Measurements from ENCODE around the gene MRPL54.
"Not testable (repeated sequence)": the region's sequence is repeated elsewhere in the genome, so short reads cannot be mapped to it uniquely, and the experiment has no call there.

The MRPL54 gene

GRCh38 chr19:3752492-3752891 is 10.0 kb upstream of the MRPL54 start:
- H3K27me3 Mint-ChIP-seq = no peaks in the 10 kb centered on the region
- no peak for DNase-seq
- no peak overlapping the region for H3K27ac Mint-ChIP-seq
- peaks cover 35 to 52% of the 10 kb centered on the region in 2 donors for H3K36me3 Mint-ChIP-seq
- H3K9me3 Mint-ChIP-seq = no peaks in the 10 kb centered on the region
- H3K4me1 Mint-ChIP-seq = peaks cover 5 to 17% of the 10 kb centered on the region in 2 donors
- H3K4me3 Mint-ChIP-seq = no peak overlapping the region
- no peak for ATAC-seq (replicated peaks)

GRCh38 chr19:3753631-3754410 is 8.7 kb upstream of the MRPL54 start:
- peaks cover 35 to 55% of the 10 kb centered on the region in 2 donors for H3K36me3 Mint-ChIP-seq
- no peaks in the 10 kb centered on the region for H3K27me3 Mint-ChIP-seq
- H3K9me3 Mint-ChIP-seq = no peaks in the 10 kb centered on the region
- no peak for DNase-seq
- H3K4me1 Mint-ChIP-seq = peaks cover 5 to 17% of the 10 kb centered on the region in 2 donors
- H3K27ac Mint-ChIP-seq = no peak overlapping the region
- H3K4me3 Mint-ChIP-seq = no peak overlapping the region
- no peak for ATAC-seq (replicated peaks)

- H3K4me3 Mint-ChIP-seq; ATAC-seq (replicated peaks); H3K27ac Mint-ChIP-seq; DNase-seq; H3K9me3 Mint-ChIP-seq; H3K27me3 Mint-ChIP-seq: not testable (repeated sequence)
- Mint-ChIP-seq H3K36me3 (peaks cover 14 to 35% of the 10 kb centered on the region in 2 donors), H3K4me1 (peaks cover 22 to 48% of the 10 kb centered on the region in 2 donors)
Measured at GRCh38 chr19:3757705-3758104, 4.8 kb upstream of the MRPL54 start.

GRCh38 chr19:3758297-3758696 is 4.2 kb upstream of the MRPL54 start:
- not testable (repeated sequence) for H3K9me3 Mint-ChIP-seq; H3K4me3 Mint-ChIP-seq; ATAC-seq (replicated peaks); H3K27me3 Mint-ChIP-seq; H3K27ac Mint-ChIP-seq; DNase-seq
- Mint-ChIP-seq H3K36me3 (peaks cover 14 to 34% of the 10 kb centered on the region in 2 donors), H3K4me1 (peaks cover 25 to 54% of the 10 kb centered on the region in 2 donors)

- Mint-ChIP-seq H3K36me3 (peaks cover 13 to 25% of the 10 kb centered on the region in 2 donors), H3K4me1 (peaks cover 25 to 50% of the 10 kb centered on the region in 2 donors), H3K4me3 (peak overlapping the region; percentile 28 to 46), H3K27me3 (no peaks in the 10 kb centered on the region), H3K27ac (peak overlapping the region; percentile 56), H3K9me3 (peaks cover 0 to 2% of the 10 kb centered on the region in 2 donors)
- DNase-seq (no peak), ATAC-seq (replicated peaks) (no peak)
Measured at GRCh38 chr19:3759482-3760254, 2.8 kb upstream of the MRPL54 start.

GRCh38 chr19:3760871-3761361 is 1.6 kb upstream of the MRPL54 start:
- DNase-seq (no peak), ATAC-seq (replicated peaks) (no peak)
- Mint-ChIP-seq H3K27me3 (no peaks in the 10 kb centered on the region), H3K4me3 (peak overlapping the region; percentile 94 to 99), H3K4me1 (peaks cover 20 to 39% of the 10 kb centered on the region in 2 donors), H3K36me3 (peaks cover 7 to 17% of the 10 kb centered on the region in 2 donors), H3K27ac (peak overlapping the region; percentile 99), H3K9me3 (peaks cover 0 to 2% of the 10 kb centered on the region in 2 donors)

- Mint-ChIP-seq H3K27ac (peak within 1 kb of the TSS; percentile 100), H3K4me3 (peak within 1 kb of the TSS; percentile 98 to 99), H3K4me1 (peaks cover 24 to 42% of the 10 kb centered on the region in 2 donors), H3K36me3 (peaks cover 12 to 20% of the 10 kb centered on the region in 2 donors), H3K27me3 (no peaks in the 10 kb centered on the region), H3K9me3 (peaks cover 0 to 2% of the 10 kb centered on the region in 2 donors)
- ATAC-seq (replicated peaks) (peak; percentile 61 to 62), DNase-seq (peak; percentile 91)
Measured at GRCh38 chr19:3761382-3762129, 926 bp upstream of the MRPL54 start, which contains the start of gene APBA3. Gene APBA3 (minus strand): TSS chr19:3761692. CDS start chr19:3760264, 1,428 bp downstream.

- peaks cover 26 to 45% of the 10 kb centered on the region in 2 donors for H3K4me1 Mint-ChIP-seq
- ATAC-seq (replicated peaks) = no peak
- H3K4me3 Mint-ChIP-seq = peak overlapping the region; percentile 98 to 99
- H3K27ac Mint-ChIP-seq = peak overlapping the region; percentile 99
- H3K36me3 Mint-ChIP-seq = peaks cover 16 to 20% of the 10 kb centered on the region in 2 donors
- H3K9me3 Mint-ChIP-seq = peaks cover 0 to 2% of the 10 kb centered on the region in 2 donors
- no peak for DNase-seq
- no peaks in the 10 kb centered on the region for H3K27me3 Mint-ChIP-seq
Measured at GRCh38 chr19:3762130-3762473, 380 bp upstream of the MRPL54 start.

- ATAC-seq (replicated peaks) = no peak
- DNase-seq = no peak
- Mint-ChIP-seq H3K9me3 (peaks cover 0 to 2% of the 10 kb centered on the region in 2 donors), H3K27ac (no peak overlapping the region), H3K4me1 (peaks cover 20 to 34% of the 10 kb centered on the region in 2 donors), H3K4me3 (no peak overlapping the region), H3K27me3 (no peaks in the 10 kb centered on the region), H3K36me3 (peaks cover 33 to 37% of the 10 kb centered on the region in 2 donors)
Measured at GRCh38 chr19:3765121-3765520, 2.6 kb downstream of the MRPL54 start.

- H3K9me3 Mint-ChIP-seq; ATAC-seq (replicated peaks); H3K27me3 Mint-ChIP-seq; H3K4me3 Mint-ChIP-seq; DNase-seq; H3K27ac Mint-ChIP-seq: not testable (repeated sequence)
- Mint-ChIP-seq H3K36me3 (peaks cover 33 to 38% of the 10 kb centered on the region in 2 donors), H3K4me1 (peaks cover 20 to 29% of the 10 kb centered on the region in 2 donors)
Measured at GRCh38 chr19:3765757-3766156, 3.3 kb downstream of the MRPL54 start.

- Mint-ChIP-seq H3K27ac (peak overlapping the region; percentile 47), H3K27me3 (no peaks in the 10 kb centered on the region), H3K36me3 (peaks cover 34 to 39% of the 10 kb centered on the region in 2 donors), H3K4me1 (peaks cover 14 to 22% of the 10 kb centered on the region in 2 donors), H3K4me3 (no peak overlapping the region), H3K9me3 (peaks cover 0 to 2% of the 10 kb centered on the region in 2 donors)
- no peak for DNase-seq
- no peak for ATAC-seq (replicated peaks)
Measured at GRCh38 chr19:3766520-3766919, 4.0 kb downstream of the MRPL54 start.

GRCh38 chr19:3767050-3767449 is 4.6 kb downstream of the MRPL54 start:
- Mint-ChIP-seq H3K4me1 (peaks cover 9 to 17% of the 10 kb centered on the region in 2 donors), H3K4me3 (no peak overlapping the region), H3K27ac (no peak overlapping the region), H3K9me3 (no peaks in the 10 kb centered on the region), H3K27me3 (no peaks in the 10 kb centered on the region), H3K36me3 (peaks cover 34 to 39% of the 10 kb centered on the region in 2 donors)
- no peak for ATAC-seq (replicated peaks)
- DNase-seq = no peak

- no peak overlapping the region for H3K27ac Mint-ChIP-seq
- no peak for ATAC-seq (replicated peaks)
Measured at GRCh38 chr19:3768015-3768747, 5.7 kb downstream of the MRPL54 start.

More at GRCh38 chr19:3768015-3768747, 5.7 kb downstream of the MRPL54 start:
- Mint-ChIP-seq H3K27me3 (no peaks in the 10 kb centered on the region), H3K36me3 (peaks cover 30 to 36% of the 10 kb centered on the region in 2 donors), H3K4me1 (peaks cover 6 to 14% of the 10 kb centered on the region in 2 donors), H3K9me3 (no peaks in the 10 kb centered on the region), H3K4me3 (no peak overlapping the region)
- DNase-seq = no peak
